Endothelial cell (in vitro differentiated cells): ENCODE data around the gene POFUT2. TPM values are rescaled to one million over a fixed set of nuclear protein-coding genes. Genes with fewer than 3 reads are reported as not detected.
"Not testable (repeated sequence)": the region's sequence is repeated elsewhere in the genome, so short reads cannot be mapped to it uniquely, and the experiment has no call there.

Experiments used
- DNase-seq: peaks from one replicate; pipeline ENCODE4 v3.0.0; 2021; ENCODE audit warnings: low spot score
- H3K27ac Mint-ChIP-seq: one replicate; pipeline ENCODE4 v1.8.0; 2021; ENCODE audit warnings: mixed read lengths, inconsistent platforms; ENCODE audit not compliant: unreplicated experiment
- H3K27me3 Mint-ChIP-seq: one replicate; pipeline ENCODE4 v1.8.0; 2021; ENCODE audit warnings: mild to moderate bottlenecking, moderate library complexity, mixed read lengths, inconsistent platforms; ENCODE audit not compliant: unreplicated experiment
- H3K36me3 Mint-ChIP-seq: one replicate; pipeline ENCODE4 v1.8.0; 2021; ENCODE audit warnings: mild to moderate bottlenecking, low read depth, mixed read lengths, inconsistent platforms; ENCODE audit not compliant: unreplicated experiment
- H3K4me1 Mint-ChIP-seq: one replicate; pipeline ENCODE4 v1.8.0; 2021; ENCODE audit warnings: mild to moderate bottlenecking, mixed read lengths, inconsistent platforms; ENCODE audit not compliant: unreplicated experiment
- H3K4me3 Mint-ChIP-seq: one replicate; pipeline ENCODE4 v1.8.0; 2021; ENCODE audit warnings: mild to moderate bottlenecking, mixed read lengths, inconsistent platforms; ENCODE audit not compliant: unreplicated experiment
- H3K9me3 Mint-ChIP-seq: one replicate; pipeline ENCODE4 v1.8.0; 2021; ENCODE audit warnings: mixed read lengths, inconsistent platforms; ENCODE audit not compliant: unreplicated experiment
- total RNA-seq: library from RNA; stranded (reverse); fragmentation: NEBNext Ultra II Directional; extraction: Animal tissue kit (Norgen Biotek cat#: 25700); gene quantifications from one replicate; pipeline ENCODE4 v1.2.1, GENCODE V29; 2021; ENCODE audit not compliant: unreplicated experiment
- TF ChIP-seq, protein P1 (sequence below): fragments of 200-600 bp; sonication (generic); IDR thresholded peaks from one replicate; pipeline ENCODE4 v1.5.0; 2021; ENCODE audit warnings: antibody characterized with exemption; ENCODE audit not compliant: unreplicated experiment

Gene POFUT2
- total RNA-seq, 1 donor from 2014 or later = 37.8 TPM

DNA sequence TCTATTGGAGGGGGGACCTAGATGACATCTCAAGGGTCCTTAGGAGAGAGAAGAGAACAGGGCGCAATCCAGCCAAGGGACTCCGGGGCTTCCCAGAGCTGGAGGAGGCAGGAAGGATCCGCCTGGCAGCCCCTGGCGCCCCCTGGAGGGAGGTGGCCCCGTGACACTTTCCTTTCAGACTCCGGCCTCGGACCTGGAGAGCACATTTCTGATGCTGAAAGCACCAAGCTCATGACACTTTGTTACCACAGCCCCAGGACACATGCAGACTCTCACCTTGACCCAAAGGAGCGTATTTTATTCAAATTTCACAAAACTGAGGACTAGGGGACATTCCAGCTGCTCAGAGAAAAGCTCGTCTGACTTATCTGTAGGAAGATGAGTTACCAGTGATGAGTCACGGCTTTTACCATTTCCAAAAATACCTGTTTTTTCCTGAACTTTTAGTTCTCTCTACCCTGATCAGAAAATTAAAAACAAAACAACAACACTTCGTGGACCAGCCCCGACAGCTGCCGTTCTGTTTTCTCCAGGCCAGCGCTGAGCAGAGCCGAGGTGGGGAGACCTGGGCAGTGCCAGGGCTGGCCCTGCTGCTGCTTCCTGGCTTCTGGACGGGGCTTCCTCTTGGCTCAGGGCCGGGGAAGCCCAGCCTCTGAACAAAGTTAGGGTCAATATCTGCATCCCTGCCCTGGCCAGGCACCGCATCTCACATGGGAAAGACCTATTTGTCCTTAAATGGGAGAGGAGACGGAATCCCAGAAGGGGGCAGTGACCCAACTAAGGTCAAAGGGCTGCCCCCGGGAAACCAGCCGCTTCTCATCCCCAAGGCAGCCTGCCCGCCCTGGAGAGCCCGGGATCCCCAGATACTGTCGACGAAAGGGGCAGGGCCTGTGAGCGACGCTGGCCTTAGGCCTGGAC, 21.6 kb upstream of the POFUT2 start:
- peaks cover 2% of the 10 kb centered on the region for H3K4me1 Mint-ChIP-seq
- no peak overlapping the region for H3K27ac Mint-ChIP-seq
- peak; percentile 88 for DNase-seq

GRCh38 chr21:45308194-45309068, 20.7 kb upstream of the POFUT2 start:
- Mint-ChIP-seq H3K9me3 (no peaks in the 10 kb centered on the region), H3K4me1 (peaks cover 2% of the 10 kb centered on the region), H3K27ac (no peak overlapping the region), H3K4me3 (no peak overlapping the region), H3K36me3 (no peaks in the 10 kb centered on the region), H3K27me3 (peaks cover 6% of the 10 kb centered on the region)
- no peak for DNase-seq
- TF ChIP-seq, protein P1, sequence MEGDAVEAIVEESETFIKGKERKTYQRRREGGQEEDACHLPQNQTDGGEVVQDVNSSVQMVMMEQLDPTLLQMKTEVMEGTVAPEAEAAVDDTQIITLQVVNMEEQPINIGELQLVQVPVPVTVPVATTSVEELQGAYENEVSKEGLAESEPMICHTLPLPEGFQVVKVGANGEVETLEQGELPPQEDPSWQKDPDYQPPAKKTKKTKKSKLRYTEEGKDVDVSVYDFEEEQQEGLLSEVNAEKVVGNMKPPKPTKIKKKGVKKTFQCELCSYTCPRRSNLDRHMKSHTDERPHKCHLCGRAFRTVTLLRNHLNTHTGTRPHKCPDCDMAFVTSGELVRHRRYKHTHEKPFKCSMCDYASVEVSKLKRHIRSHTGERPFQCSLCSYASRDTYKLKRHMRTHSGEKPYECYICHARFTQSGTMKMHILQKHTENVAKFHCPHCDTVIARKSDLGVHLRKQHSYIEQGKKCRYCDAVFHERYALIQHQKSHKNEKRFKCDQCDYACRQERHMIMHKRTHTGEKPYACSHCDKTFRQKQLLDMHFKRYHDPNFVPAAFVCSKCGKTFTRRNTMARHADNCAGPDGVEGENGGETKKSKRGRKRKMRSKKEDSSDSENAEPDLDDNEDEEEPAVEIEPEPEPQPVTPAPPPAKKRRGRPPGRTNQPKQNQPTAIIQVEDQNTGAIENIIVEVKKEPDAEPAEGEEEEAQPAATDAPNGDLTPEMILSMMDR = no peak

More for the DNA sequence above, 21.6 kb upstream of the POFUT2 start:
- no peak overlapping the region for H3K4me3 Mint-ChIP-seq
- TF ChIP-seq, protein P1 = peak; percentile 69
- no peaks in the 10 kb centered on the region for H3K9me3 Mint-ChIP-seq
- H3K27me3 Mint-ChIP-seq = peaks cover 4% of the 10 kb centered on the region
- no peaks in the 10 kb centered on the region for H3K36me3 Mint-ChIP-seq

DNA sequence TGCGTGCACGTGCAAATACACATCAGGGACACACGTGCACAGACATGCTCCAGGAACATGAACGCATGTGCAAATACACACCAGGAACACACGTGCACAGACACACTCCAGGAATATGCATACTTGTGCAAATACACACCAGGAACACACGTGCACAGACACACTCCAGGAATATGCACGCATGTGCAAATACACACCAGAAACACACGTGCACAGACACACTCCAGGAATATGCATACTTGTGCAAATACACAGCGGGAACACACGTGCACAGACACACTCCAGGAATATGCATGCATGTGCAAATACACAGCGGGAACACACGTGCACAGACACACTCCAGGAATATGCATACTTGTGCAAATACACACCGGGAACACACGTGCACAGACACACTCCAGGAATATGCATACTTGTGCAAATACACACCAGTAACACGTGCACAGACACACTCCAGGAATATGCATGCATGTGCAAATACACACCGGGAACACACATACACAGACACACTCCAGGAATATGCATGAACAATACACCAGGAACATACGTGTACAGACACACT, 20.0 kb upstream of the POFUT2 start:
- H3K27ac Mint-ChIP-seq, H3K27me3 Mint-ChIP-seq, H3K36me3 Mint-ChIP-seq, DNase-seq, H3K4me1 Mint-ChIP-seq, H3K4me3 Mint-ChIP-seq, H3K9me3 Mint-ChIP-seq: not testable (repeated sequence)

DNA sequence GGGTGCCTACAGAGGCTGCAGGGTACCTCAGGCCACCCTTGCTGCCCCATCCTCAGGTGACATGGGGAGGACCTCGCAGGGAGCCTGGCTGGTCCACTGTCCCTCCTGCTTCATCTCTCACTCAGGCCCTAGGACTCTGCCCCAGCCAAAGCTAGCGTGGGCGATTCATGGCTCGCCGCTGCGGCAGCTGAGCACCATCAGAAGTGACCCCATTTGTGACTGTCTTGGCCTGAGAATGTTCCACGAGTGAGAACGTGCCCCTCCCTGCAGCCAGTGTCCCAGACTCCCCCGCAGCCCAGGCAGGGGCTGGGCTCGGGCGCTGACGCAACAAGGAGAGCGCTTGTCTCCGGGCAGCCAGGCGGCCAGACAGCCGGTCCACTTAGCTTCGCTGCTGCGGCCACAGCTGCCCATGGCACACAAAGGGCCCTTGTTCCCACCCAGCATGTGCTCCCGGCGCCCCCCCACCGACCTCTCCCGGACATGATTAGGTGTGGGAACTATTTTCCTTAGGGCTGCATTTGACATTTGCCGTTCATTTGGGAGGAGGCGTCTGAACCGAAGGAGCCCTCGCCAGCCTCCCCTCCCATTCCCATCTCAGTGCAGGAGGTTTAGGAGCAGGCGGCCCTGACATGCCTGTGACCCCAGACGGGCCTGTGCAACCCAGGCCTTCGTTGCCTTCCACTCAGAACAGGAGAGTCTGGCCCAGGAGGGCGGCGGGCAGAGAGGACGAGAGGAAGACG, 19.3 kb upstream of the POFUT2 start:
- Mint-ChIP-seq H3K27me3 (peaks cover 6% of the 10 kb centered on the region), H3K4me3 (no peak overlapping the region), H3K9me3 (no peaks in the 10 kb centered on the region), H3K36me3 (no peaks in the 10 kb centered on the region), H3K27ac (no peak overlapping the region), H3K4me1 (peaks cover 2% of the 10 kb centered on the region)
- TF ChIP-seq, protein P1 = no peak
- no peak for DNase-seq

- DNase-seq = no peak
- no peak overlapping the region for H3K4me3 Mint-ChIP-seq
- H3K9me3 Mint-ChIP-seq = no peaks in the 10 kb centered on the region
- no peak overlapping the region for H3K27ac Mint-ChIP-seq
- peaks cover 6% of the 10 kb centered on the region for H3K27me3 Mint-ChIP-seq
- TF ChIP-seq, protein P1 = no peak
- peaks cover 2% of the 10 kb centered on the region for H3K4me1 Mint-ChIP-seq
- H3K36me3 Mint-ChIP-seq = no peaks in the 10 kb centered on the region
Measured at GRCh38 chr21:45306453-45306831, 18.7 kb upstream of the POFUT2 start.
